D721Med (cell line): Measurements from ENCODE around the gene UNC80.
A peak's percentile ranks its signal among the peaks of the same experiment; 100 is the strongest.

ENCODE experiments used
- DNase-seq: peaks from one replicate; pipeline ENCODE4 v3.0.0; 2011; ENCODE audit warnings: low spot score; ENCODE audit not compliant: insufficient read length
- FAIRE-seq: peaks from 2 replicates; lab custom pipeline; 2011; peaks lifted over from hg19 to GRCh38; lab: Jason Lieb, UNC
- CTCF ChIP-seq: IDR thresholded peaks from 2 replicates; pipeline ENCODE4 v1.5.1; 2012; ENCODE audit warnings: mild to moderate bottlenecking, control low read depth; ENCODE audit not compliant: insufficient read depth; ENCODE audit errors: missing control alignments

Gene UNC80

DNA sequence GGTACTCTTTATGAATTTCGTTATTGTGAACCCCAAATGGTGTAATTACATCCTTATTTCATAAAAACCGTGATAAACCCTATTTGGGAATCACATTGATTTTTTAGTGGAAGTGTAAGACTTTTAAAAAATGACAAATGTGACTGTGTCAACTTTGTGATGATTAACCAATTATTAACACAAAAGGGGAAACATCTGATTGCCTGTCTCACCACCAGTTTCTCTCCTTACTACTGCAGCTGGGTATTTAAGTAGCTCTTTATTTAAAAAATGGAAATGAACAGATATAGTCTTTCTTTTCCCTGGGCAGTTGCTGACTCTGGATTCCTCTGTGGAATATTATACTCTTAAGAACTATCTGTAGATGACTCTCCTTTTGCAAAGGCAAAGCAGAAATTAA is 219.2 kb downstream of the UNC80 start:
- FAIRE-seq: no peak
- DNase-seq: no peak
- TF ChIP-seq CTCF: no peak

GRCh38 chr2:209993968-209994367 is 222.3 kb downstream of the UNC80 start:
- DNase-seq (no peak), FAIRE-seq (no peak)
- TF ChIP-seq CTCF: no peak

GRCh38 chr2:209998596-209998995 is 227.0 kb downstream of the UNC80 start:
- DNase-seq (no peak), FAIRE-seq (no peak)
- TF ChIP-seq CTCF: no peak

GRCh38 chr2:210000464-210001324 is 229.1 kb downstream of the UNC80 start:
- DNase-seq: no peak
- TF ChIP-seq CTCF: no peak
- FAIRE-seq: no peak

- FAIRE-seq: no peak
- peak; percentile 55 for DNase-seq
- TF ChIP-seq CTCF: no peak
Observed at GRCh38 chr2:210002158-210003157, 230.8 kb downstream of the UNC80 start, which contains the start of gene RPE. TSS of gene RPE (plus strand) at chr2:210002638. CDS start at chr2:210002662, 24 bp downstream.

GRCh38 chr2:210003359-210003758 is 231.7 kb downstream of the UNC80 start:
- FAIRE-seq (no peak), DNase-seq (no peak)
- TF ChIP-seq CTCF: no peak
